ENCODE results near the gene CRYGS. TPM values are rescaled to one million over a fixed set of nuclear protein-coding genes. Genes with fewer than 3 reads are reported as not detected.
A peak's percentile ranks its signal among the peaks of the same experiment; 100 is the strongest.
"Not testable (repeated sequence)": the region's sequence is repeated elsewhere in the genome, so short reads cannot be mapped to it uniquely, and the experiment has no call there.

CRYGS gene
- total RNA-seq, result 1 to 10 TPM; 1.5 to 1.8 TPM

GRCh38 chr3:186544281-186544680 lies at the start of gene CRYGS:
CRYGS (minus strand) TSS chr3:186544380; CDS start chr3:186544326, 54 bp downstream.
- Mint-ChIP-seq H3K27ac (no peak within 1 kb of the TSS), H3K4me3 (no peak within 1 kb of the TSS), H3K27me3 (ENCODE audit: low read depth) (no peaks in the 10 kb centered on the region), H3K36me3 (ENCODE audit: low read depth) (peaks cover 7% of the 10 kb centered on the region), H3K4me1 (ENCODE audit: low read depth) (peaks cover 21% of the 10 kb centered on the region), H3K9me3 (no peaks in the 10 kb centered on the region)
- intact Hi-C loops (cut with micrococcal nuclease), result loop anchor here (5.0 to 10.0 kb wide), 2 partner anchors 809 to 882 kb away; no protein-coding TSS in a partner anchor
- no peak for DNase-seq
- CTCF ChIA-PET, result interaction anchor here (0.6 kb wide), 1 partner anchor 302 kb away, joined by 3 read pairs; no protein-coding TSS in a partner anchor

DNA sequence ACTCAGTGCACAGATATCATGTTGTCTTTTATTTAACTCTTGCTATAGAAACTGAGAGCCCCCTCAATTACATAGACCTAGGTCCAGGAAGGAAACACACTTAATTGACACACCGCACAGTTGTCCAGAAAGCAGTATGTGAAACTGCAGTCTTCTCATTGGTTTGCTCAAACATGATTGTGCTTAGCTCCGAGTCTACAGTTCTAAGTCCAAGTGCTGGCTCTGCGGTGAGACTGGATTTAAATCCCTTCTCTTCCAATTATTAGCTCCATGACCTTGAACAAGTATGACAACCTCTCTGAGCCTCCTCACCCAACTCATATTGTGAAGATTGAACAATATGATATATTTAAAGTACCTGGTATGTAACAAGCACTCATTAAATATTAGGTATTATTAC lies 49.7 kb upstream of the CRYGS start:
- H3K36me3 Mint-ChIP-seq (ENCODE audit: low read depth), result no peaks in the 10 kb centered on the region
- intact Hi-C loops (cut with micrococcal nuclease), result no loop called here
- no peak for DNase-seq
- H3K4me3 Mint-ChIP-seq, result no peak overlapping the region
- peaks cover 15% of the 10 kb centered on the region for H3K4me1 Mint-ChIP-seq (ENCODE audit: low read depth)
- no peak overlapping the region for H3K27ac Mint-ChIP-seq
- no peaks in the 10 kb centered on the region for H3K27me3 Mint-ChIP-seq (ENCODE audit: low read depth)
- no peaks in the 10 kb centered on the region for H3K9me3 Mint-ChIP-seq
- CTCF ChIA-PET, result interaction anchor here (1.2 to 2.8 kb wide), 4 partner anchors 16 to 23 kb away, joined by 3 to 14 read pairs (median 6); partner anchors contain the start of gene AHSG

GRCh38 chr3:186592682-186593081 lies 48.5 kb upstream of the CRYGS start:
- Mint-ChIP-seq H3K4me3 (no peak overlapping the region), H3K36me3 (ENCODE audit: low read depth) (no peaks in the 10 kb centered on the region), H3K27ac (no peak overlapping the region), H3K9me3 (no peaks in the 10 kb centered on the region), H3K27me3 (ENCODE audit: low read depth) (no peaks in the 10 kb centered on the region), H3K4me1 (ENCODE audit: low read depth) (peaks cover 21% of the 10 kb centered on the region)
- intact Hi-C loops (cut with micrococcal nuclease), result no loop called here
- no peak for DNase-seq
- CTCF ChIA-PET, result interaction anchor here (1.2 to 4.2 kb wide), 2 partner anchors 21 to 23 kb away, joined by 3 to 35 read pairs; partner anchors contain the start of gene AHSG

DNA sequence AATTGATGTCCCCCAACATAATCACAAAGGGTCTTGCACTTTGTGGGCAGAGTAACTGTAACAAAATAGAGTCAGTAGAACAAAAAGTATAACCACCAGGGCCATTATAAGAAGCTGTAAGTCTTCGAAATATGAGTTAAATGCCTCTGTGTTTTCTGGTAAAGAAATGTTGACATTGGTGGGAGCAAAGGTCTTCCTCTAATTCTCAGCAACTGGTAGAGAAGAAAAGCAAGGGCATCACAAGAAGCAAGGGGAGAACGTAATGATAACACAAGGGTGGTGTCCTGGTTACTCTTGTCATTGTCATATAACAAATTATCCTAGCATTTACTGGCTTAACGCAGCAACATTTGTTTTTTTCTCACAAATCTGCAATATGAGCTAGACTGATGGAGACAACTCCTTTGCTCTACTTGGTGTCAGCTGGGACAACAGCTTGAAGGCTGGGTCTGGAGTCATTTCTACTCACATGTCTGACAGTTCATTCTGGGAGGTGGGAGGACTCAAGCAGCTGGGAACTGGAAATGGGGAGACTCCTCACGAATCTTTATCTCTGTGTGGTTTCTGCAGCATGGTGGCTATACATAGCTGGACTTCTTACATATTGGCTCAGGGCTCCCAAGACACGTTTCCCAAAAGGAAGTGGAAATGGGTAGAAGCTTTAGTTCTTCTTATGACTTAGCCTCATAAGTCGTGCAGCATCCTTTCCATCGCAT lies 46.6 kb upstream of the CRYGS start:
- no peak overlapping the region for H3K4me3 Mint-ChIP-seq
- DNase-seq, result no peak
- H3K27me3 Mint-ChIP-seq (ENCODE audit: low read depth), result no peaks in the 10 kb centered on the region
- H3K36me3 Mint-ChIP-seq (ENCODE audit: low read depth), result peaks cover 2% of the 10 kb centered on the region
- no peaks in the 10 kb centered on the region for H3K9me3 Mint-ChIP-seq
- peaks cover 21% of the 10 kb centered on the region for H3K4me1 Mint-ChIP-seq (ENCODE audit: low read depth)
- intact Hi-C loops (cut with micrococcal nuclease), result loop anchor here (1.0 kb wide), 1 partner anchor 20 kb away; the partner anchor contains the start of gene DNAJB11
- no peak overlapping the region for H3K27ac Mint-ChIP-seq
- CTCF ChIA-PET, result interaction anchor here (0.6 to 4.2 kb wide), 6 partner anchors 13 to 213 kb away, joined by 3 to 35 read pairs (median 3); partner anchors contain the start of gene DNAJB11

- H3K4me1 Mint-ChIP-seq (ENCODE audit: low read depth), result peaks cover 21% of the 10 kb centered on the region
- H3K36me3 Mint-ChIP-seq (ENCODE audit: low read depth), result peaks cover 5% of the 10 kb centered on the region
- no peaks in the 10 kb centered on the region for H3K27me3 Mint-ChIP-seq (ENCODE audit: low read depth)
- no peaks in the 10 kb centered on the region for H3K9me3 Mint-ChIP-seq
- peak; percentile 23 for DNase-seq
- H3K27ac Mint-ChIP-seq, result peak overlapping the region; percentile 20
- CTCF ChIA-PET, result interaction anchor here (0.6 to 4.2 kb wide), 5 partner anchors 18 to 230 kb away, joined by 3 to 35 read pairs (median 3); partner anchors contain the start of gene DNAJB11
- intact Hi-C loops (cut with micrococcal nuclease), result loop anchor here (1.0 kb wide), 2 partner anchors 20 to 27 kb away; partner anchors contain the start of gene DNAJB11
- H3K4me3 Mint-ChIP-seq, result no peak overlapping the region
Measured at GRCh38 chr3:186589856-186590579, 45.8 kb upstream of the CRYGS start.

DNA sequence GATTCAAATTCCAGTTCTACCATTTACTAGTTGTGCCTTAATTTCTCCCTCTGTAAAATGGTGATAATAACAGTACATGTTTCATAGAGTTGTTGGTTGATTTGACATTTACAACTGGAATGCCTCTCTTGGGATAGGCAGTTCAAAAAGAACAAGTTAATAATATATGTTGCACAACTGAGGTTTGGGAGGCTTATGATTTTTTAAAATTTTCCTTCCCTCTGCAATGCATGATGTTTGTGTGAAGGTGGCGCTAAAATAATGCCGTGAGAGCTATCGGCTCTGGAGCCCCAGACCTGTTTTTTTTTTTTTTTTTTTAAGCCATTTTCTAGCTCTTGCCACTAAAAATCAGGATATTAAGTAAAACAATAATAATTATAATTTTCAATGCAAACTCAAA lies 44.9 kb upstream of the CRYGS start:
- CTCF ChIA-PET, result interaction anchor here (0.6 to 4.2 kb wide), 4 partner anchors 19 to 334 kb away, joined by 3 to 35 read pairs (median 4); no protein-coding TSS in a partner anchor
- Mint-ChIP-seq H3K4me1 (ENCODE audit: low read depth) (peaks cover 21% of the 10 kb centered on the region), H3K27ac (no peak overlapping the region), H3K27me3 (ENCODE audit: low read depth) (no peaks in the 10 kb centered on the region), H3K4me3 (no peak overlapping the region), H3K9me3 (no peaks in the 10 kb centered on the region), H3K36me3 (ENCODE audit: low read depth) (peaks cover 13% of the 10 kb centered on the region)
- DNase-seq, result no peak
- intact Hi-C loops (cut with micrococcal nuclease), result loop anchor here (1.0 kb wide), 1 partner anchor 28 kb away; no protein-coding TSS in a partner anchor

- intact Hi-C loops (cut with micrococcal nuclease), result loop anchor here (1.0 kb wide), 1 partner anchor 29 kb away; no protein-coding TSS in a partner anchor
- H3K9me3 Mint-ChIP-seq, result no peaks in the 10 kb centered on the region
- no peak overlapping the region for H3K4me3 Mint-ChIP-seq
- no peak for DNase-seq
- no peaks in the 10 kb centered on the region for H3K27me3 Mint-ChIP-seq (ENCODE audit: low read depth)
- H3K27ac Mint-ChIP-seq, result peak overlapping the region; percentile 1
- peaks cover 21% of the 10 kb centered on the region for H3K4me1 Mint-ChIP-seq (ENCODE audit: low read depth)
- H3K36me3 Mint-ChIP-seq (ENCODE audit: low read depth), result peaks cover 14% of the 10 kb centered on the region
- CTCF ChIA-PET, result interaction anchor here (0.6 to 4.2 kb wide), 2 partner anchors 27 to 334 kb away, joined by 3 to 35 read pairs; no protein-coding TSS in a partner anchor
Measured at GRCh38 chr3:186588632-186589031, 44.5 kb upstream of the CRYGS start.

- peaks cover 21% of the 10 kb centered on the region for H3K4me1 Mint-ChIP-seq (ENCODE audit: low read depth)
- intact Hi-C loops (cut with micrococcal nuclease), result no loop called here
- H3K4me3 Mint-ChIP-seq, result no peak overlapping the region
- CTCF ChIA-PET, result interaction anchor here (0.5 to 1.1 kb wide), 4 partner anchors 28 to 579 kb away, joined by 3 to 7 read pairs (median 4); no protein-coding TSS in a partner anchor
- H3K9me3 Mint-ChIP-seq, result no peaks in the 10 kb centered on the region
- DNase-seq, result no peak
- H3K36me3 Mint-ChIP-seq (ENCODE audit: low read depth), result peaks cover 17% of the 10 kb centered on the region
- no peaks in the 10 kb centered on the region for H3K27me3 Mint-ChIP-seq (ENCODE audit: low read depth)
- no peak overlapping the region for H3K27ac Mint-ChIP-seq
Measured at GRCh38 chr3:186587183-186587582, 43.0 kb upstream of the CRYGS start.

DNA sequence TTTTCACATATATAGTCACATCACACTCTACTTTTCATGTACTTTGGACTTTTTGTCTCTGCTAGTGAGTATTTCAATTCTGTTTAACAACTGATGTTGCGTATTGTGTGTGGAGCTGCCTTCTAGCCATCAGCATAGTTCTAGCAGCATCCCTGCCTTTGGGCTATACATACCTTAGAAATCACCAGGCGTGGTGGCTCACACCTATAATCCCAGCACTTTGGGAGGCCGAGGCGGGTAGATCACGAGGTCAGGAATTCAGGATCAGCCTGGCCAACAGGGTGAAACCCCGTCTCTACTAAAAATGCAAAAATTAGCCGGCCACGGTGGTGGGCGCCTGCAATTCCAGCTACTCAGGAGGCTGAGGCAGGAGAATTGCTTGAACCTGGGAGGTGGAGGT lies 42.1 kb upstream of the CRYGS start:
- CTCF ChIA-PET, result interaction anchor here (1.0 to 2.0 kb wide), 2 partner anchors 31 to 46 kb away, joined by 7 read pairs; no protein-coding TSS in a partner anchor
- H3K27me3 Mint-ChIP-seq (ENCODE audit: low read depth); intact Hi-C loops (cut with micrococcal nuclease); H3K4me3 Mint-ChIP-seq; H3K27ac Mint-ChIP-seq; DNase-seq; H3K9me3 Mint-ChIP-seq: not testable (repeated sequence)
- peaks cover 17% of the 10 kb centered on the region for H3K36me3 Mint-ChIP-seq (ENCODE audit: low read depth)
- H3K4me1 Mint-ChIP-seq (ENCODE audit: low read depth), result peaks cover 21% of the 10 kb centered on the region

DNA sequence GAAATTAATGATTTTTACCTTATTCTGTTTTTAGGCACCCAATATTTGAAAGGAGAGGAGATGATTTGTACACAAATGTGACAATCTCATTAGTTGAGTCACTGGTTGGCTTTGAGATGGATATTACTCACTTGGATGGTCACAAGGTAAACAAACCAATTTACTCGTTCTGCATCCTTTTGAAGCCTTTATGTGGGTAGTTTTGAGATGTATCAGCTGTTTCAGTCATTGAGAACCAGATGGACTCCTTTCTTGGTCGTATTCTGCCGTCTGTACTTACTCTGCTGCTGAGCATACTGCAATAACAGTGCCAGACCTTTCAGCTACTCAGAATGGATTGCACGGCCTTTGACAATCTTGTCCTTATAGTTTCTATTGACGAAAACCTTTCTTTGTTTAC lies 39.7 kb upstream of the CRYGS start:
- no peak for DNase-seq
- H3K27ac Mint-ChIP-seq, result no peak overlapping the region
- H3K27me3 Mint-ChIP-seq (ENCODE audit: low read depth), result no peaks in the 10 kb centered on the region
- H3K4me3 Mint-ChIP-seq, result no peak overlapping the region
- CTCF ChIA-PET, result interaction anchor here (0.6 to 1.3 kb wide), 3 partner anchors 31 to 641 kb away, joined by 3 to 7 read pairs (median 4); no protein-coding TSS in a partner anchor
- H3K36me3 Mint-ChIP-seq (ENCODE audit: low read depth), result peaks cover 25% of the 10 kb centered on the region
- no peaks in the 10 kb centered on the region for H3K9me3 Mint-ChIP-seq
- intact Hi-C loops (cut with micrococcal nuclease), result no loop called here
- H3K4me1 Mint-ChIP-seq (ENCODE audit: low read depth), result peaks cover 6% of the 10 kb centered on the region

- H3K4me3 Mint-ChIP-seq, result no peak overlapping the region
- intact Hi-C loops (cut with micrococcal nuclease), result no loop called here
- H3K27me3 Mint-ChIP-seq (ENCODE audit: low read depth), result no peaks in the 10 kb centered on the region
- peaks cover 6% of the 10 kb centered on the region for H3K4me1 Mint-ChIP-seq (ENCODE audit: low read depth)
- H3K36me3 Mint-ChIP-seq (ENCODE audit: low read depth), result peaks cover 30% of the 10 kb centered on the region
- no peaks in the 10 kb centered on the region for H3K9me3 Mint-ChIP-seq
- no peak overlapping the region for H3K27ac Mint-ChIP-seq
- no peak for DNase-seq
- CTCF ChIA-PET, result interaction anchor here (1.1 to 1.7 kb wide), 2 partner anchors 32 to 34 kb away, joined by 3 to 7 read pairs; no protein-coding TSS in a partner anchor
Measured at GRCh38 chr3:186582541-186582940, 38.4 kb upstream of the CRYGS start.

DNA sequence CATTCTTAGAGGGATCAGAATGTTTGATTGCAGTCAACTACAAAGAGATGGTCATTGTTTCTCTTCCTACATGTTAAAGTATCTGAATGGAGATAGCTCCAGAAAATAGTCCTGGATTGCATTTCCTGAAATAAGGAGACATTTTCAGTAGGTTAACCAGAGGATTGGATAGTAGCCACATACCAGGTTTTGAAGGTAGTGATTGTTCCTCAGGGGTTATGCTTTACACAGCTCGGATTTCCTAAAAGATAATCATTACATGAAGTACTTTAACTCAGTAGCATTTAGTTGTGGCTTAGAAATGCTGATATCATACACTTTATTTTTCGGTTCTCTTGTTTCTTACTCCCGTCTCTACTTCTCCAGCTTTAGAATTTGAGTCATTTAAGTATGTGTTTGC lies 36.6 kb upstream of the CRYGS start:
- H3K36me3 Mint-ChIP-seq (ENCODE audit: low read depth), result peaks cover 33% of the 10 kb centered on the region
- H3K9me3 Mint-ChIP-seq, result no peaks in the 10 kb centered on the region
- H3K4me1 Mint-ChIP-seq (ENCODE audit: low read depth), result peaks cover 9% of the 10 kb centered on the region
- no peak overlapping the region for H3K4me3 Mint-ChIP-seq
- CTCF ChIA-PET, result interaction anchor here (1.7 kb wide), 1 partner anchor 32 kb away, joined by 5 read pairs; the partner anchor contains the start of gene AHSG
- no peak overlapping the region for H3K27ac Mint-ChIP-seq
- DNase-seq, result no peak
- intact Hi-C loops (cut with micrococcal nuclease), result no loop called here
- H3K27me3 Mint-ChIP-seq (ENCODE audit: low read depth), result no peaks in the 10 kb centered on the region

Measured in activated naive CD4-positive, alpha-beta T cell treated with anti-CD3 and anti-CD28 coated beads for 36 hours (primary cell).